Right cardiac atrium (tissue), 5 donors: Measurements from ENCODE around the gene CFAP119. TPM values are rescaled to one million over a fixed set of nuclear protein-coding genes. Genes with fewer than 3 reads are reported as not detected.
A peak's percentile ranks its signal among the peaks of the same experiment; 100 is the strongest.

Source experiments
- ATAC-seq, 2 donors: fragments of 200-7000 bp; cut with Tn5 transposase; one replicate each; pipeline versions ENCODE4 v1.8.0 to v1.9.1; 2020; ENCODE audit warnings: moderate library complexity in 2 of 2, mild to moderate bottlenecking in 1 of 2
- DNase-seq, 3 donors: peaks; one replicate each; pipeline ENCODE4 v3.0.0-alpha.2; 2020
- H3K27ac ChIP-seq: one replicate; pipeline ENCODE4 v1.5.1; 2013; ENCODE audit warnings: mild to moderate bottlenecking, low read length, control low read depth, moderate library complexity
- H3K27me3 ChIP-seq: one replicate; pipeline ENCODE4 v1.6.1; 2013; ENCODE audit not compliant: control insufficient read depth, insufficient read depth
- H3K4me1 ChIP-seq: one replicate; pipeline ENCODE4 v1.6.1; 2013; ENCODE audit warnings: low read length; ENCODE audit not compliant: control insufficient read depth, insufficient read depth
- H3K4me3 ChIP-seq: one replicate; pipeline ENCODE4 v1.5.1; 2013; ENCODE audit warnings: low read length, control low read depth
- H3K9me3 ChIP-seq: one replicate; pipeline ENCODE4 v1.6.1; 2013; ENCODE audit warnings: low read length; ENCODE audit not compliant: control insufficient read depth
- WGBS: extraction: QIAGEN DNeasy Blood & Tissue Kit; methylation state at CpG from one replicate; pipeline ENCODE4 v1.1.7; 2013; 5-methylcytosine and 5-hydroxymethylcytosine counted together
- intact Hi-C, 4 donors: fragments of 100-400 bp; cut with DNase I; formaldehyde crosslinking; loops; one replicate each; pipeline versions ENCODE4 v1.11.0 to v1.14.0; 2022 to 2023
- polyA plus RNA-seq: library from polyadenylated mRNA; stranded (reverse); fragments of 200-250 nt; gene quantifications from one replicate; pipeline ENCODE4 v1.2.3, GENCODE V29; 2013
- total RNA-seq, 4 donors: library from RNA; stranded (reverse); fragmentation: NEBNext Ultra II Directional; extraction: Animal tissue kit (Norgen Biotek cat#: 25700); gene quantifications; one replicate each; pipeline ENCODE4 v1.2.1, GENCODE V29; 2021
- donor health status: healthy with polysubstance abuse.
- donor health status: DM: no; HTN: yes; CAD: no.
- donor health status: DM: no; HTN: no; CAD: no.
- donor health status: DM: no; HTN: yes; CAD: no; lungs with severe emphysema.
- donor health status: DM: yes; HTN: yes; CAD: no.

Gene CFAP119
- total and polyA plus RNA-seq, 5 donors: 0.51 to 1.5 (median 0.95) TPM

GRCh38 chr16:30721167-30721566, 40.7 kb downstream of the CFAP119 start:
- DNase-seq (no peak), ATAC-seq (no peak)
- H3K4me3 ChIP-seq: no peak overlapping the region
- H3K27ac ChIP-seq: no peak overlapping the region
- H3K4me1 ChIP-seq: no peaks in the 10 kb centered on the region
- H3K9me3 ChIP-seq: no peaks in the 10 kb centered on the region
- H3K27me3 ChIP-seq: no peaks in the 10 kb centered on the region
- intact Hi-C loops: no loop called here
- 96% methylated on average over 8 of the region's 8 CpGs for WGBS

DNA sequence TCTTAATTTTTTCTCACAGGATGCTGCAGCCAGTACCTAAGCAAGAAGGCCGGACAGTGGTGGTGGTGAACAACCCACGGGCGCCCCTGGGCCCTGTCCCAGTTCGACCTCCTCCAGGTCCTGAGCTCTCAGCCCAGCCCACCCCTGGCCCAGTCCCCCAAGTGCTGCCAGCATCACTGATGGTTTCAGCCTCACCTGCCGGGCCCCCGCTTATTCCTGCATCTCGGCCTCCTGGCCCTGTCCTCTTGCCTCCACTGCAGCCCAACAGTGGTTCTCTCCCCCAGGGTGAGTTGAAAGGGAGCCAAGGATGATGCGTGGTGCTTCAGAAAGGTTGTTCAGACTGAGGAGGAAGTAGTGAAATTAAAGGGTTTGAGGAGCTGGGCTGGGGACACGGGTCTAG, 41.2 kb downstream of the CFAP119 start:
- DNase-seq (no peak), ATAC-seq (no peak)
- Histone ChIP-seq H3K27ac (no peak overlapping the region), H3K4me1 (no peaks in the 10 kb centered on the region), H3K4me3 (no peak overlapping the region), H3K9me3 (no peaks in the 10 kb centered on the region), H3K27me3 (no peaks in the 10 kb centered on the region)
- WGBS: 81% methylated on average over 9 of the region's 9 CpGs
- intact Hi-C loops: no loop called here

DNA sequence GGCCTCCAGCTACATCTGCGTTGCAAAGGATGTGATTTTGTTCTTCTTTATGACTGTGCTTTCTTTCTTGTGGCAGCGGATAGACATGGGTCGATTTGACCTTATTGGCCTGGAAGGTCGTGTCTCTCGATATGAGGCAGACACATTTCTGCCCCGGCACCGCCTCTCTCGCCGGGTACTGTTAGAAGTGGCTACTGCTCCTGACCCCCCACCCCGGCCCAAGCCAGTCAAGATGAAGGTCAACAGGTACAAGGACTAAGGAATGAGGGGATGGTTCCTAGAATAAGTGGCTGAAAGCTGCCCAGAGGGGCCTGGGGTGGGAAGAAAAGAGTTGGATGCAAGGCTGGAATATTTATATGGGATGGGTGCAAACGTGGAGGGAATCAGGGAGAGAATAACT, 41.8 kb downstream of the CFAP119 start:
- intact Hi-C loops: no loop called here
- H3K9me3 ChIP-seq: no peaks in the 10 kb centered on the region
- H3K27ac ChIP-seq: no peak overlapping the region
- no peaks in the 10 kb centered on the region for H3K27me3 ChIP-seq
- no peak overlapping the region for H3K4me3 ChIP-seq
- ATAC-seq: no peak
- DNase-seq: no peak
- 82% methylated on average over 11 of the region's 11 CpGs for WGBS
- no peaks in the 10 kb centered on the region for H3K4me1 ChIP-seq

DNA sequence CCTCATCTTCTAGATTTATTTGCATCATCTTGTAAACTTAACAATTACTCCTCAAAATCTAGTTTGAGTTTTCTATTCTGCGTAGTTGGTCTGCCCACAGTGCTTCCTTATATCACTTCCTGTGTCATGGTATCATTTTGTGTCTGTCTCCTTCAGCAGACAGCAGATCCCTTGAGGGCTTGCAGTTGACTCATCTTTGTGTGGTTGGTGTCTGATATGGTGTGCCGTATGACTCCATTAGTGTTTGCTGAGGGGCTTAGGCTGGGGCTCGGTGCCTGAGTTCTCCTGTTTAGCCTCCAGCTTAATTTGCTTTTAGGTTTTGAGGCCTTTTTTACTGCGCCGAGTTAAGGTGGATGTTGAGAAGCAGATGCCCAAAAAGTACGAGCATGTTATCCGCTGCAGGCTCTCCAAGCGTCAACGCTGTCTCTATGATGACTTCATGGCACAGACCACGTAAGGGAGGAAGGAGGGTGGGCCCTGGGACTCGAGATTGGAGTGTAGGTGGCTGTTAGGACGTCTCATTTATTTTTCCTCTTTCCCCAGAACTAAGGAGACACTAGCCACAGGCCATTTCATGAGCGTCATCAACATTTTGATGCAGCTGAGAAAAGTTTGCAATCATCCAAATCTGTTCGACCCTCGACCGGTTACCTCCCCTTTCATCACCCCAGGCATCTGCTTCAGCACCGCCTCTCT, 46.0 kb downstream of the CFAP119 start:
- Histone ChIP-seq H3K9me3 (no peaks in the 10 kb centered on the region), H3K4me3 (no peak overlapping the region), H3K4me1 (no peaks in the 10 kb centered on the region), H3K27me3 (no peaks in the 10 kb centered on the region), H3K27ac (no peak overlapping the region)
- intact Hi-C loops: no loop called here
- DNase-seq (no peak), ATAC-seq (peak in 1 of 2 donors; percentile 31)
- WGBS: 78% methylated on average over 17 of the region's 17 CpGs

- intact Hi-C loops: no loop called here
- ATAC-seq (no peak), DNase-seq (no peak)
Observed at GRCh38 chr16:30711712-30712111, 50.1 kb downstream of the CFAP119 start.

DNA sequence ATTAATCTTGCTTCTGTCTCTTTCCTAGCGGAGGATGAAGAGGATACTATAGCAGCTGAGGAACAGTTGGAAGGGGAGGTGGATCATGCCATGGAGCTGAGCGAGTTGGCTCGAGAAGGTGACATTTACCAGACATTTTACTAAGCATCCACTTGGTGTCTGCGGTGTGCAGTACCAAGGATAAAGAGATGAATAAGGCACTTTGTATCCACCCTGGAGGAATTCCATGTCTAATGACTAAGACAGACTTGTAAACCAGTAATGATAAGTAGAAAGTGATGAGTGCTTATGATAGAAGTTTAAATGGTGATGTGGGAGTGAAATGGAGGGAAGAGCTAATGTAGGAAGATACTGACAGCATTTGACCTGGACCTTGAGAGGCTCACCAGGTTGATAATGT, 50.9 kb downstream of the CFAP119 start:
- intact Hi-C loops: no loop called here

More at GRCh38 chr16:30711712-30712111, 50.1 kb downstream of the CFAP119 start:
- Histone ChIP-seq H3K9me3 (no peaks in the 10 kb centered on the region), H3K27ac (no peak overlapping the region), H3K27me3 (no peaks in the 10 kb centered on the region), H3K4me3 (no peak overlapping the region), H3K4me1 (no peaks in the 10 kb centered on the region)
- WGBS: 96% methylated on average over 1 of the region's 1 CpG

More for the DNA sequence above, 50.9 kb downstream of the CFAP119 start:
- H3K27me3 ChIP-seq: no peaks in the 10 kb centered on the region
- no peaks in the 10 kb centered on the region for H3K9me3 ChIP-seq
- H3K4me3 ChIP-seq: no peak overlapping the region
- H3K4me1 ChIP-seq: no peaks in the 10 kb centered on the region
- no peak overlapping the region for H3K27ac ChIP-seq
- 89% methylated on average over 4 of the region's 4 CpGs for WGBS
- no peak for DNase-seq
- no peak for ATAC-seq

Other genes starting within 250 kb of the CFAP119 start
- gene ZNF768, start 235.5 kb downstream of the CFAP119 start, total RNA-seq: 10 to 100 TPM; 40.9 to 65.6 (median 52.5) TPM
- 66.7 TPM for gene ZNF768, start 235.5 kb downstream of the CFAP119 start, polyA plus RNA-seq
- 10 to 100 TPM in 3 of 4 donors, 1 to 10 TPM in 1; 9.1 to 14.6 (median 12.6) TPM for gene ZNF747, start 227.2 kb downstream of the CFAP119 start, total RNA-seq
- gene ZNF747, start 227.2 kb downstream of the CFAP119 start, polyA plus RNA-seq: 10.3 TPM
- gene ZNF764, start 203.7 kb downstream of the CFAP119 start, total RNA-seq: 10 to 100 TPM in 3 of 4 donors, 1 to 10 TPM in 1; 9.6 to 12.5 (median 12.3) TPM
- 7.0 TPM for gene ZNF764, start 203.7 kb downstream of the CFAP119 start, polyA plus RNA-seq
- 10 to 100 TPM; 10.8 to 16.1 (median 13.9) TPM for gene ZNF688, start 190.3 kb downstream of the CFAP119 start, total RNA-seq
- gene ZNF688, start 190.3 kb downstream of the CFAP119 start, polyA plus RNA-seq: 12.9 TPM
- gene ZNF785, start 176.4 kb downstream of the CFAP119 start, total RNA-seq: 1 to 10 TPM; 7.9 to 9.7 (median 9.2) TPM
- 4.3 TPM for gene ZNF785, start 176.4 kb downstream of the CFAP119 start, polyA plus RNA-seq
- gene ZNF689, start 151.7 kb downstream of the CFAP119 start, total RNA-seq: 1 to 10 TPM; 5.6 to 7.1 (median 6.3) TPM
- gene ZNF689, start 151.7 kb downstream of the CFAP119 start, polyA plus RNA-seq: 3.3 TPM
- gene PRR14, start 111.1 kb downstream of the CFAP119 start, total RNA-seq: 10 to 100 TPM; 22.9 to 27.6 (median 24.3) TPM
- 19.1 TPM for gene PRR14, start 111.1 kb downstream of the CFAP119 start, polyA plus RNA-seq
- 10 to 100 TPM; 37.4 to 43.2 (median 38.4) TPM for gene FBRS, start 103.6 kb downstream of the CFAP119 start, total RNA-seq
- 30.4 TPM for gene FBRS, start 103.6 kb downstream of the CFAP119 start, polyA plus RNA-seq
- 10 to 100 TPM; 43.5 to 61.2 (median 46.4) TPM for gene SRCAP, start 62.9 kb downstream of the CFAP119 start, total RNA-seq
- 27.6 TPM for gene SRCAP, start 62.9 kb downstream of the CFAP119 start, polyA plus RNA-seq
- 10 to 100 TPM; 17.3 to 22.2 (median 18.7) TPM for gene PHKG2, start 13.6 kb downstream of the CFAP119 start, total RNA-seq
- 23.6 TPM for gene PHKG2, start 13.6 kb downstream of the CFAP119 start, polyA plus RNA-seq
- 10 to 100 TPM; 46.6 to 64.9 (median 49.8) TPM for gene RNF40, start 260 bp upstream of the CFAP119 start, total RNA-seq
- 36.1 TPM for gene RNF40, start 260 bp upstream of the CFAP119 start, polyA plus RNA-seq
- gene ZNF629, start 25.1 kb upstream of the CFAP119 start, total RNA-seq: 10 to 100 TPM; 22.9 to 25.1 (median 24.8) TPM
- gene ZNF629, start 25.1 kb upstream of the CFAP119 start, polyA plus RNA-seq: 15.2 TPM
- gene BCL7C, start 132.0 kb upstream of the CFAP119 start, total RNA-seq: 10 to 100 TPM; 20.6 to 31.7 (median 26.3) TPM
- gene BCL7C, start 132.0 kb upstream of the CFAP119 start, polyA plus RNA-seq: 29.5 TPM
- gene CTF1, start 134.6 kb upstream of the CFAP119 start, total RNA-seq: 1 to 10 TPM; 7.4 to 9.8 (median 9.1) TPM
- 13.1 TPM for gene CTF1, start 134.6 kb upstream of the CFAP119 start, polyA plus RNA-seq
- gene FBXL19, start 161.5 kb upstream of the CFAP119 start, total RNA-seq: 1 to 10 TPM; 5.1 to 8.4 (median 6.6) TPM
- 8.3 TPM for gene FBXL19, start 161.5 kb upstream of the CFAP119 start, polyA plus RNA-seq
- gene ORAI3, start 187.0 kb upstream of the CFAP119 start, total RNA-seq: 10 to 100 TPM; 11.8 to 14.6 (median 13.3) TPM
- 15.5 TPM for gene ORAI3, start 187.0 kb upstream of the CFAP119 start, polyA plus RNA-seq
- gene SETD1A, start 195.7 kb upstream of the CFAP119 start, total RNA-seq: 10 to 100 TPM in 3 of 4 donors, 1 to 10 TPM in 1; 9.7 to 11.6 (median 10.2) TPM
- 9.6 TPM for gene SETD1A, start 195.7 kb upstream of the CFAP119 start, polyA plus RNA-seq
- gene HSD3B7, start 223.1 kb upstream of the CFAP119 start, total RNA-seq: 1 to 10 TPM; 4.1 to 7.4 (median 5.6) TPM
- gene HSD3B7, start 223.1 kb upstream of the CFAP119 start, polyA plus RNA-seq: 6.8 TPM
- gene STX1B, start 248.6 kb upstream of the CFAP119 start, total RNA-seq: 1 to 10 TPM; 1.6 to 2.1 (median 1.8) TPM
- 0.66 TPM for gene STX1B, start 248.6 kb upstream of the CFAP119 start, polyA plus RNA-seq